IPS DF 4.7 (cell line): ENCODE data around the gene HDHD5.

Experiments used
- DNase-seq: peaks from one replicate; pipeline ENCODE4 v3.0.0-alpha.2; 2013; ENCODE audit warnings: low spot score; ENCODE audit errors: extremely low read depth

Gene HDHD5

GRCh38 chr22:17158568-17159503 is at the start of gene HDHD5:
Gene HDHD5 (minus strand): TSS chr22:17159277. CDS start chr22:17159251, 26 bp downstream.
- no peak for DNase-seq

DNA sequence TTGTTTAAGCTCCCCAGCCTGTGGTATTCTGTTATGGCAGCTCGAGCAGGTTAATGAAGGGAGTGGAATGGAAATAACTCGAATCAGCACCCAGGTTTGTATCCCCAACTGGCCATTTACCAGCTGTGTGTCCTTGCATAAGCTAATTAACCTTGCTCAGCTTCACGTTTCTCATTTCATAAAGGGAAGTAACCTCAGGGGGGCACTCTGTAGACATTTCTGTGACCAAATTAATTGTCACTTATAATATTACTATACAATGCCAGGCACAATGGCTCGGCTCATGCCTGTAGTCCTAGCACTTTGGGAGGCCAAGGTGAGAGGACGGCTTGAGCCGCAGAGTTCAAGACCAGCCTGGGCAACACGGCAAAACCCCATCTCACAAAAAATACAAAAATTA is 46.4 kb upstream of the HDHD5 start:
- DNase-seq = no peak

GRCh38 chr22:17201285-17201945 is 42.3 kb upstream of the HDHD5 start:
- DNase-seq = no peak

GRCh38 chr22:17199003-17199731 is 40.1 kb upstream of the HDHD5 start:
- DNase-seq = no peak

DNA sequence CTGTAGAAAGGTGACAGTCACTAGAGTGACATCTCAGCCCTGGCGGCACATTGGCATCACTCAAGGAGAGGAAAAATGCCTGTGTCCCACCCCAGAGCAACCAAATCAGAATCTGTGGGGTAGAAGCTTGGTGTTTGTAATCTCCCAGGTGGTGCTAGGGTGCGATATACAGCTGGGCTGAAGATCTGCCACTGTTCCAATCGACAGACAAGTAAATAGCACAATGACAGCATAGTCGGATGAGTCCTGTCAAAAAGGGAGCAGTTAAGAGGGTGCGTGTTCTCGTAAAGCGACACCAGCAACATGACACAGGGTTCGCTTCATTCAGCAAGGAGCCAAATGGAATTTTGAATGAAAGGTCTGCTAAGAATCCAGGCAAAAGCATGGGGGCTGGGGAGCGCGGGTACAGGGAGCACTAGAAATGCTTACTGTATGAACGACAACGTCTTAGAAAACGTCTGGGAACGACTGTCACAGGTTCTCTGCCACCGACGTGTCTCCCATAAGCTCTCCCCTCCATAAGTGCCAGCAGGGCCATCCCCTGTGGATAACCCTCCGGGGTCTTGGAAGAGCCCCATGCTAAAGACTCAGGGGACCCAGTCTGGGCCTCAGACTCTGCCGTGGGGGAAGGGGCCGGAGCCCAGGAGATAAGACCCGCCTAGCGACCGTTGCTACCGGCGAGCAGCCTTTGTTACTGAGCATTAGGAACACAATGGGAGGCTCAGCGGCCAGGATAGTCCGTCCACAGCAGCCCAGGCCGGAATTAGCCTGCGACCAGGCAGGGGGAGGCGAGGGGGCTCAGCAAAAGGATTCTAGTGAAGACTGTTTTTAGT is 39.3 kb upstream of the HDHD5 start:
- no peak for DNase-seq

- DNase-seq = no peak
These were observed 35.1 kb upstream of the HDHD5 start for GRCh38 chr22:17194213-17194612.

DNA sequence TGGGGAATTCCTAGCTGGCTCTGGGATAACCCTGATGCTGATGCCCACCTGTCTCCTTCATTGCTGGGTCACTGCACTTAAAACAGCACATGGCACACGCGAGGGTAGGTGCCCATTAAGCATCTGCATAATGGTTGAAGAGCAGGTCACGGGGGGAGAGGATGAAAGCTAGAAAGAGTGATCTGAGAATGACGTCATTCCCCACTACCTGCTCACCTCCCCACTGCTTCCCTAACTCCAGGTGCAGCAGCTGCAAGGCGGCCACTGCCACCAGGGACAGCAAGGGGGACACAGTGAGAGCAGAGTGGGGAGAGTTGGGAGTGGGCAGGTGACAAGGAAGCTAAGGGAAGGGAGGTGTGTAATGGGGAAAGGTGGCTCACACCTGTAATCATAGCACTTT is 33.1 kb upstream of the HDHD5 start:
- DNase-seq = no peak

DNA sequence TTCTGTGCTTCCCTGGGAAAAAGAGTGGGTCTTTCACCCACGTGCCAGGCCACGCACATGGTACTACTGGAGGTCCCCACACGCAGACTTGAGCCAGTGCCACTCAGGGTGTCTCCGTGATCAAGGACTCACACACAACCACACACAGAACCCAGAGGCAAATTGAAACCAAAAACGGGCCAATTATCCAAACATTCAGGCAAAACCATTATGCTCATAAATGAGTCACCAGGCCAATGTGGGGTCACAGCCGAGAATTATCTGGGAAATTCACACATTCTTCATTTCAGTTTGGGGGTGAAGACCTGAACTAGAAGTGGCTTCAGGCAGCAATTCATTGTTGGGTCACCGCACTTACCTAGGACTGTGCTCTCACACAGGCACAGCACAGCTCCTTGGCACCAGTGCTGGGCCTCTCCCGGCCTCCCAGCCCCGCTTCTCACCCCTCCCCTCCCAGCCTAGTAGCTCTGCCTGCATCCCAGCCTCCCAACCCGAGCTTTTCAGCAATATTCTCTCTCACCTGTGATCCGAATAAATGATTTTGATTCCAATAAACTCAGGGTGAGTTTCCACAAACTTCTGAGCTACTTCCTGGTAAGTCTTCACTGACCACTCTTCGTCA is 32.2 kb upstream of the HDHD5 start:
- no peak for DNase-seq

DNA sequence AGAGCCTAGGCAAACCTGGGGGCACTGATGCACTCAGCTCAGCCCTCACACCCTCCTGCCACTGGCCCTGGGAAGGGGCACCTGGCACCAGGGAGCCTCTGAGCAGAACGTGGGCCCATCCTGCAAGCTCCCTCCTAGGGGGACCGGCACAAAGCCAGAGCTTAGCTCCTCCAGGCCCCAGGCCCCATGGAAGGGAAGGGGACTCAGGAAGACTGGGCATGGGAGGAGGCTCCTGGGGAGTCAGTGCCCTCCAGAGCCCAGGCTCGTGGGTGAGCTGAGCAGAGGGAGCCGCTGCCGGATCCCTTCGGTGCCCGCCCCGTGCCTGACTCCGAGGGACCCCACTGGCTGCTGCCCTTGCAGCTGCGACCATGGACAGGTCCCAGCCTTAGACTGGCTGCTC is 31.6 kb upstream of the HDHD5 start:
- DNase-seq = no peak

DNA sequence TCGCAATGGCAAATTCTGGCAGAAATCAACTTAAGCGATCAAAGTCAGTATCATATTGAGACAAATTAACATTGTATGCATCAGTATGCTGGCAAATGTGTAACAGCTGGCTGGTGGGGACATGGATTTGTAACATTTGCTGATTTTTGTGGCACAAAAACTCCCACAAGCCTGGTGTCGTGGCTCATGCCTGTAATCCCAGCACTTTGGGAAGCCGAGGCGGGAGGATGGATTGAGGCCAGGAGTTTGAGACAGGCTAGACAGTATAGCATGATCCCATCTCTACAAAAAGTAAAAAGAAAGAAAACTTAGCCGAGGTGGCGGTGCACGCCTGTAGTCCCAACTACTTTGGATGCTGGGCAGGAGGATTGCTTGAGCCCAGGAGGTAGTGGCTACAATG is 17.6 kb upstream of the HDHD5 start:
- no peak for DNase-seq

GRCh38 chr22:17172029-17172833 is 13.2 kb upstream of the HDHD5 start:
- no peak for DNase-seq

GRCh38 chr22:17171153-17172028 is 12.3 kb upstream of the HDHD5 start:
- no peak for DNase-seq

GRCh38 chr22:17167486-17167885 is 8.4 kb upstream of the HDHD5 start:
- no peak for DNase-seq

GRCh38 chr22:17164392-17165024 is 5.4 kb upstream of the HDHD5 start:
- no peak for DNase-seq

DNA sequence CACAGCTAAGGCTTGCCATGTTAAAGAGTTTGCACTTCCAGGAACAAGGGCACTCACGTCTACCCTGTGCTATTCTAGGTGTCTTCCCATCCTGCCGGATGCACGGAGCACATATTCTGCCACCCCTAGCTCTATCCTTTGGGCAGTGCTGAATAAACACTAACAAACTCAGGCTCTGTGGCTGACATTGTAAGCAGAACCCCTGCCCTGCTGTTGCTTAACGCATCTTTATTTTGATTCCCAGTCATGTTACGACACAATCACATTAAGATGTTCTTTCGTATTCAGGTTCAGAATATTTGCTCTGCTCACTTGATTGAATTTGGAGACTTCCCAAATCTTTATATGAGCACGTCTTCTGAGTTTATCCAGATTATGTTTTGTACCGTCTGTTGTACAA is 3.7 kb upstream of the HDHD5 start:
- DNase-seq = no peak

DNA sequence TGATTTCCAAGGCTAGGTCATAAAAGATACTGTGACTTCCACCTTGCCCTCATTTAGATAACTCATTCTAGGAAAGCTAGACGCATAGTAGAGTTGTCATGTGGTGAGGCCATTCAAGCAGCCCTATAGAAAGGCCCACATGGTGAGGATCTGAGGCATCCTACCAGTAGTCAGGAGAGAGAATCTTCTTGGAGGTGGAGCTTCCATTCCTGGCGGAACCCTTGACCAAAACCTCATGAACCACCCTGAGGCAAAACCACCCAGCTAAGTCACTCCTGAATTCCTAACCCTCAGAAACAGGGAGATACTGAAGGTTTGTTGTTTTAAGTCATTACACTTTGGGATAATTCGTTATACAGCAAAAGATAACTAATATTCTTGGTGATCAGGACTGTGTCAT is 2.9 kb upstream of the HDHD5 start:
- DNase-seq = no peak

DNA sequence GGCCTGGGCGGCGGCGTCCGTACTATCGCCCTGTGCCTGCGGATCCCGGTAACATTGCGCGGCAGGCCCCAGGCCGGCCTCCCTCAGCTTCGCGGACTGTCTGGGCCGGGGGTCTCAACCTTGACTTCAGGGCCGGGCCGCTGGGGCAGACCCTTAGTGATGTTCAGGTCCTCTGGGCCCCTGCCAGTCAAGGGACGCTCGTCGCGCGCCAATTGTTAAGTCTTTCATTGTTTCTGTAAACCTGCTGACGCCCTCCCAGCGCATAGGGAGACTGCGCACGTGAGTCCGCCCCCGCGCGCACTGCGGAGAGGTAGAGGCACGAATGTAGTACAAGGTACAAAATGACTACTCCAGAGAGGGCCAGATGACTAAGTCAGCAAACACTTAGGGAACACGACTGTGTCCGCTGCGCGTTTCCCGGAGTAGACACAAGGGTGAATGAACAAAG is 451 bp upstream of the HDHD5 start:
- DNase-seq = no peak

DNA sequence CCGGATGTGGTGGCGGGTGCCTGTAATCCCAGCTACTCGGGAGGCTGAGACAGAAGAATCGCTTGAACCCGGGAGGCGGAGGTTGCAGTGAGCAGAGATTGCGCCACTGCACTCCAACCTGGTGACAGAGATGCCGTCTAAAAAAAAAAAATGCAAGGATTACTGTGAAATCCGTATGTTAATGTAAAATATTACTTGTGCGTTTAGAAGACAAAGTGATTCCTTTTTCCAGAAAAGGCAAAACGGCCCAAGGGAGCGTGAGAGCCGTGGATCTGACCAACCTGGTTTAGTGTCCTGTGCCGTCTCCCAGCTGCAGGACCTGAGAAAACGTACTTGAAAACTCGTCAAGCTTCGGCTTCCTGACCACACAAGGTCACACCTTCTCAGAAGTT is 905 bp downstream of the HDHD5 start:
- no peak for DNase-seq
